Activated CD8-positive, alpha-beta memory T cell treated with anti-CD3 and anti-CD28 coated beads, Interleukin-2, amount 50 U/mL, for 48 hours (primary cell): ENCODE measurements around the gene ISOC2.
A peak's percentile ranks its signal among the peaks of the same experiment; 100 is the strongest.

Experiments
- DNase-seq: peaks from one replicate; pipeline ENCODE4 v3.0.0-alpha.2; 2020

Gene ISOC2

DNA sequence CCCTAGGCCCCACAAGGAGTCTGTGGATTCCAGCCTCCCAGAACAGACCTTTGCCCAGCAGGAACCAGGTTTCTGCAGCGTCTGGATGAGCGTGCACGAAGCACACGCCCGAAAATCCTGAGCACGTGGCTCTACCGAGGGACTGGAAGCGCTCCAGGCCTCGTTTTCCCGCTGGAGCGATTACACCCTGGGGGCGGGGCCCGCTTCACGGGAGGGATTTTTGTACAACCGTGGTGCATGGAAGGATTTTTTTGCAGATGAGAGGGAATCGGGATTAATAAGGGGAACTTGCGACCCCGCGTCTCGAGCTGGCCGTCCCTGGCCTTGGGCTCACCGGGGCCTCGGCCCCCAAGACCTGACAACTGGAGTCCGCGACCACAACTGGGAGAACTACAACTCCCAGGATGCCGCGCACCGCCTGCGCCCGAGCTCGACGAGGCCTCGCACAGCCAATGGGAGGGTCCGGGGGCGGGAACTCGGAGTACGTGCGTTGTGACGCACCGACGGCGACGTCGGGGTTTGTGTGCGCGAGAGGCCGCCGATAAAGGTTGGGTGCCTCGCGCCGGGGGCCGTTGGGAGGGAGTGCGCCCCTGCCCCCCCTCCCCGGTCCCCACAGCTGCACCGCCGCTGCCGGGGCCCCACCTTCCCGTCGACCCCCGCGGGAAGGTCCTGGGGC lies 14.8 kb upstream of the ISOC2 start, which contains the start of gene ZNF628:
ZNF628 (plus strand) TSS at position 518 of the 676 bp plus-strand sequence. CDS start 3,294 bp downstream, outside the sequence.
- peak; percentile 96 for DNase-seq

DNA sequence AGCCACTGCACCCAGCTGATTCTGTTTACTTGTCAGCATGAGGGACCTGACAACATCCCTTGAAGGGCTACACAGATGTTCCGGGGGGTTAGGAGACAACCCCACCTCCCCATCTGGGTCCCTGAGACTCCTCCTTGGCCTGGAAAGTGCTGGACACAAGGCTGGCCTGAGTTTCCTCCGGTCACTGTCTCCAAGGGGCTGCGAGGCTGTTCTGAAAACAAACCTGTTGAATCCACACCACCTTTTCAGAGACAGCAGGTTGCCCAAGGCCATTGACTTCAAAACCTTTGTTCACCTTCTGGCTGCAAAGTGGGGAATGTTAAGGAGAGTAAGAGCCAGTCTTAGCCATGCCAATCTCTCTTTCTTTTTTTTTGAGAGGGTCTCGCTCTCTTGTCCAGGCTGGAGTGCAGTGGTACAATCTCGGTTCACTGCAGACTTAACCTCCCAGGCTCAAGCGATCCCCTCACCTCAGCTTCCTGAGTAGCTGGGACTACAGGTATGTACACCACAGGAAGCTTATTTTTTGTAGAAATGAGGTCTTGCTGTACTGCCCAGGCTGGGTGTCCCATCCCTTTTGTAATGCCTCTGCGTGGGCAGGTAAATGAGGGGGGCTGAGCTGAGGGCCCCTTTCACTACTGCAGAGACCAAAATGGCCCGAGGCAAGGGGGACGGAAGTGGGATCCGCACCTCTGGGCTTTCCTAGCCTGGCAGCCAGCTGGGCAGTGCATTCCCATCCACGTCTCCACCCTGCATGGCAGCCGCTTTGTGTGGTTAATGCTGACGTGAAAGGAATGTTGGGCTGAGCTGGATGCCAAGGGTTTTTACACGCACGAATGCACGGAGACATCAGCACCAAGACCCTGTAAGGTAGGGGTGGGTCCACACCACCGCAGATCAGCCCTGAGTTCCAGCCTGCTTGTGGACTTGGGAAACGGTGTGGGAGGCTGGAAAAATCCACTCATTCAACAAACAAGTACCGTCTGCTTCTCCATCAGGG lies 13.1 kb upstream of the ISOC2 start:
- no peak for DNase-seq

GRCh38 chr19:55473225-55474012 lies 12.0 kb upstream of the ISOC2 start:
- DNase-seq: no peak

GRCh38 chr19:55472463-55472862 lies 11.0 kb upstream of the ISOC2 start:
- DNase-seq: no peak

- no peak for DNase-seq
These were observed 9.8 kb upstream of the ISOC2 start for GRCh38 chr19:55471266-55471665.

DNA sequence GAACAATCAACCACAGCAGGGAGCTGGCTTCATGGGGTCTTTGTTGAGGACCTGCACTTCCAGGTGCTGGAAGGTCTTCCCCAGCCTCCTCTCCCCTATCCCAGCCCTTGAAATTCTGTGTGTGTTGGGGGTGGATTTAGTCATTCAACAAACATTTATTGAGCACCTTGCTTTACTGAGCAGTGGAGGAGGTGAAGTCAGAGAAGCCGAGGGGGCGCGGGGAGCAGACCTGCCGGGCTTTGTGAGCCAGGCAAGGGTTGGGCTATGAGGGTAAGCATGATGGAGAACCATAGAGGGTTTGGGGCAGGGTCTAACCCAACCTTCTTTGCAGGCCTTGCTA lies 6.6 kb upstream of the ISOC2 start:
- no peak for DNase-seq

- peak; percentile 96 for DNase-seq
These were observed 6.0 kb upstream of the ISOC2 start for GRCh38 chr19:55467236-55468053.

DNA sequence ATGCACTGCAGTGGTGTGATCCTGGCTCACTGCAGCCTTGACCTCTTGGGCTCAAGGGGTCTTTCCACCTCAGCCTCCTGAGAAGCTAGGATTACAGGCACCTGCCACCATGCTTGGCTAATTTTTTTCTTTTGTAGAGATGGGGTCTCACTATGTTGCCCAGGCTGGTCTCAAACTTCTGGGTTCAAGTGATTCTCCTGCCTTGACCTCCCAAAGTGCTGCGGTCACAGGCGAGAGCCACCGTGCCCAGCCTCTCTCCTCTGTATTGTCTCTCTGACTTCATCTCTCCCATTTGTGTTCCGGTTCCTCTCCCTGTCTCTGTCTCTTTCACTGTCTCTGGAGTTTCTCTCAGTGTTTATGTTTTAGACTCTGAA lies 4.8 kb upstream of the ISOC2 start:
- DNase-seq: no peak

DNA sequence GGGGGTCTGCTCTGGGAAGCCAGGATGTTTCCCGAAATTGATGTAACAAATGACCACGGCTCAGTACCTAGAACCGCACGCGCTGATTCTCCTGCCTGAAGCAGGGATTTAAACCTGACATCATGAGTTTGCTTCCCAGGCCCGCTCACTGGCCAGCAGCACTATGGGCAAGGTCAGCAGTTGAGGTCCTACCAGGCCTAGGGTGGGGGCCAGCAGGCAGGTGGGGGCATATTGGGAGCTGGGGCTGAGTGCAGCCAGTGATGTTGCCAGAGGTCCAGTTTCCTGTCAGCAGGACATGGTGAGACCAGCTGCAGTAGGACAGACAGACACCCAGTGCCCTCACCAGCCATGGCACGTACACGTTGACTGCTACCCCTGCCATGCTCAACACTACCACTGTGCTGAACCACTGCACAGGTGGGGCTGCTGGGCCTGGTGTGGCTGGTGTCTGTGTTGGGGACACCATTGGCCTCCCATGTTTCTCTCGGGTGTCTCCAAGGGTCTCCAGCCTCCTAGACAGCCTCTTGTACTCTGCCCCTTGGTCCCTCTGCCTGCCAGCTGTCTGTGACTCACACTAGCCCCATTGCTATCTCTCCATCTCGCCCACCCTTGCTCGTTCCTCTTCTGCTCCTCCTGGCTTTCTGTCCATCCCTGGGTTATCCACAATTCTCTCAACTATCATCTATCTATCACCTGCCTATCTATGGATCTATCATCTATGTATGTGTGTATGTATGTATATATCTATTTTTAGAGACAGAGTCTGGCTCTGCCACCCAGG lies 4.2 kb upstream of the ISOC2 start:
- no peak for DNase-seq

DNA sequence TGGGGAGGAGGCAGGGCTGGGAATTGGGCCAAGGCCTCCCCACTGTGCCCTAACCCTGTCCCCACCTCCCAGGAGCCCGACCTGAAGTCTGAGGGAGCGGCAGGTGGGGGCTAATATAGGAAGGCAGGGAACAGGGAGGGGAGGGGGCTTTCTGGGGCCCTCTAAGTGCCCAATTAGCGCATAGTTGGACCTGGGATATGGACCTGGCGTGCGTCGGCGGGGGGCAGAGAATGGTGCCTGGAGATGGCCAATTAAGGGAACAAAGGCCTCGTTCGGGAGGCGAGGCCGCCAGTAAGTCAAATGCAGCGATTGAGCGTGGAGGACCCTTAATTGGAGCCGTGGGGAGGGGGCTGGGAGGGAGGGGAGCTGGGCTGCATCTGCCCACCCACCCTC lies 3.2 kb upstream of the ISOC2 start, which contains the start of gene C19orf85:
C19orf85 (minus strand) TSS at position 90 of the 393 bp plus-strand sequence. CDS start 197 bp downstream, outside the sequence.
- no peak for DNase-seq

- DNase-seq: no peak
These were observed 2.7 kb upstream of the ISOC2 start for GRCh38 chr19:55464039-55464661.

- DNase-seq: no peak
These were observed 2.2 kb upstream of the ISOC2 start for GRCh38 chr19:55463583-55464031.

GRCh38 chr19:55462722-55463121 lies 1.3 kb upstream of the ISOC2 start:
- no peak for DNase-seq

DNA sequence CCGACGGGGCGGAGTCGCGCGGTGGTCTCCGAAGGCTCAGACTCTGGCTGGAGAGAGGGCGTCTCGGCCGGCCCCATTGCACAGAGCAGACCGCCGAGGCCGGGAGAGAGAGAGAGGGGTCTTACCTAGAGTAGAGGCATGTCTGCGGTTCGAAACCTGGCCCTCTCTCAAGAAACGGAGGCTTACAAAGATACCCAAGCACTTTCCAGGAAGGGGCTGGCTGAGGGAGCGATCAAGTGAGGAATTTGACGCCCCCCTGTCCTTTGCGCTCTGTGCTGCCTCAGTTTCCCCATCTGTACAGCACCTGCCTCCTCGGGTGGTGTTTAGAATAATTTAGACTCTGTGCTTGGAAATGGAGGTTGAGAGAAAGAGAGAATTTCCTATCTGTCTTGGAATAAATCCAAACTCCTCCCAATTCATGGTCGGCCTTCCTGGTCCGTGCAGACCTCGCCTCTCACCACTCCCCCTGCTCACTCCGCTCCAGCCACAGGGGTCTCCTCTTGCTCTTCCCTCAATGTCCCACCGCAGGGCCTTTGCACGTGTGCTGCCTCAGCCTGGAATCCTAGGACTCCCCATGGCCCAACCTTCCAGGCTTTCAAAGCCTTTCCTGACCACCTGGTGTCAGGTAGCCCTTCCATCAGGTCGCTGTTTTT lies 658 bp upstream of the ISOC2 start:
- DNase-seq: no peak

GRCh38 chr19:55460670-55461258 lies 678 bp downstream of the ISOC2 start:
- DNase-seq: no peak

GRCh38 chr19:55459950-55460657 lies 1.3 kb downstream of the ISOC2 start:
- no peak for DNase-seq

- no peak for DNase-seq
These were observed 1.9 kb downstream of the ISOC2 start for GRCh38 chr19:55459551-55459949.

GRCh38 chr19:55457683-55458457 lies 3.6 kb downstream of the ISOC2 start:
- DNase-seq: no peak
